Heart left ventricle (tissue), 13 donors: ENCODE data around the gene ICA1.

Source experiments
- CTCF ChIP-seq, 12 donors: fragments of 200-600 bp; sonication (generic) in 4 of 12; IDR thresholded peaks; one replicate each; pipeline versions ENCODE4 v1.5.0 to v1.8.0; 2018 to 2022; ENCODE audit warnings: antibody characterized with exemption in 12 of 12, mild to moderate bottlenecking in 5 of 12
- POLR2A ChIP-seq, 2 donors: fragments of 450-650 bp; IDR thresholded peaks; one replicate each; pipeline ENCODE4 v1.6.1; 2017; ENCODE audit warnings: antibody characterized with exemption in 2 of 2, mild to moderate bottlenecking in 2 of 2, moderate library complexity in 2 of 2
- donor health status: ischemic (EF 13 %, LVEDD 7.1; RV severe dilation, severe dysfunction).
- donor health status: DM: no; HTN: yes; CAD: no.
- donor health status: DM: no; HTN: no; CAD: no.
- donor health status: ischemic (EF 25% LVEDD 6.9; RV normal size, moderate dysfunction).
- donor health status: ischemic (EF 25% LVEDD 5.7; RV mildly dilated, moderate dysfunction).
- donor health status: ischemic (EF 35%, LVEDD 5.7; RV mildly dilated, moderate dysfunction).
- donor health status: nonischemic (EF 11% LVEDD 7.7; RV severe dilation, severe dysfunction).
- donor health status: DM: yes; HTN: yes; CAD: no.
- donor health status: PGD.
- donor health status: ischemic (EF 29% LVEDD 5.4; RV normal size, mild dysfunction).
- donor health status: nonischemic (EF 23%, LVEDD 6.1; RV moderate dilation, normal function).

- no peak for TF ChIP-seq CTCF (IDR thresholded peaks at IDR 0.05)
- no peak for TF ChIP-seq POLR2A (IDR thresholded peaks at IDR 0.05)
Measured at GRCh38 chr7:8160779-8161345, 101.1 kb downstream of the ICA1 start.
